EH (cell line): Measurements from ENCODE around the gene ARL5B.

ENCODE experiments used
- DNase-seq: peaks from one replicate; pipeline ENCODE4 v3.0.0-alpha.2; 2015; ENCODE audit warnings: low read depth

ARL5B gene

GRCh38 chr10:18703521-18703920 lies 44.3 kb downstream of the ARL5B start:
- no peak for DNase-seq

GRCh38 chr10:18710201-18710653 lies 51.0 kb downstream of the ARL5B start:
- DNase-seq = no peak

- peak; percentile 88 for DNase-seq
Observed at GRCh38 chr10:18713077-18713476, 53.8 kb downstream of the ARL5B start.

DNA sequence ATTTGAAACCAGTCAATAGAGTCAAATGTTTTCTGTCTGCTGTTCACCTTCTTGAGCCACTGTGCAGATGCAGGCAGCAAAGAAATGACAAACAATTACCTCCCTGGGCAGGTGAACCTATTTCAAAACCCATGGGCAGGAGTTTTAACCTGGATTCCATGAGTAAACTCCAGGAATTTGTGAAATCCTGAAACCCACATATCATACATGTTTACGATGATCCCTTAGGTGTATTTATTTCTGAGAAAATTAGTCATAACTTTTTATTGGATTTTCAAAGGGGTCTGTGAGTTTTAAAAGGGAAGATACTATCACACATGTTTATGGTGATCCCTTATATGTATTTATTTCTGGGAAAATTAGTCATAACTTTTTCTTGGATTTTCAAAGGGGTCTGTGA lies 59.8 kb downstream of the ARL5B start:
- no peak for DNase-seq

- no peak for DNase-seq
Observed at GRCh38 chr10:18719811-18720210, 60.6 kb downstream of the ARL5B start.

DNA sequence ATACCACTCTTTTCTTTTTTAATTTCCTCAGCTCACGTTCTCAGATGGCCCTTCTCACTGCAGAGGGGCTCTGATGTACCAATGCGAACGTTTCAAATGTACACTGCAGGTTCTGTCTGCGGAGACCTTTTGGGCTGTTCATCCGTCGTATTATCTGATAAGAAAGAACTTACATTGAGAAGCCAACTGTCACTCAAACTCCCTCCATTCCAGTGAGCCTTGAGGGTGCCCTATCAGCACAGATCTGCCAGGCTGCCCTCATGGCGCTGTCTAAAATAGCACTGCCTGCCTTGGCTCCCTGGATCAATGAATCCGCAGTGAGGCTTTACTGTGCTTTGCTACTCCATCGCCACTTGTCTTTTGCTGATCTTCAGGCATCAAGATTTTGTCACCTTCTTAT lies 61.8 kb downstream of the ARL5B start:
- no peak for DNase-seq

- DNase-seq = no peak
Observed at GRCh38 chr10:18723801-18724200, 64.6 kb downstream of the ARL5B start.
